ENCODE results near the gene KATNAL1. TPM values are rescaled to one million over a fixed set of nuclear protein-coding genes. Genes with fewer than 3 reads are reported as not detected.

The KATNAL1 gene
- total RNA-seq, 1 donor from 2014 or later = 42.0 TPM

- FAIRE-seq (no peak), DNase-seq (ENCODE audit: low read depth) (no peak)
- H3K4me2 ChIP-seq (ENCODE audit: low read length) = no peak overlapping the region
- H3K36me3 Mint-ChIP-seq (ENCODE audit: low read depth, unreplicated experiment) = no peaks in the 10 kb centered on the region
- peaks cover 3% of the 10 kb centered on the region for H3K27me3 Mint-ChIP-seq (ENCODE audit: low read depth, unreplicated experiment)
- H3K79me2 ChIP-seq (ENCODE audit: insufficient read depth, low read length) = no peaks in the 10 kb centered on the region
- H3K27ac Mint-ChIP-seq (ENCODE audit: unreplicated experiment) = no peak overlapping the region
- TF ChIP-seq CTCF (IDR thresholded peaks at IDR 0.05; ENCODE audit: insufficient read depth, low read depth, low read length) (no peak), EZH2 (IDR thresholded peaks at IDR 0.05; ENCODE audit: insufficient read depth, low read length) (no peak)
- H3K4me3 ChIP-seq (ENCODE audit: insufficient read depth, low read depth, low read length) = no peak overlapping the region
- peaks cover 12% of the 10 kb centered on the region for H3K4me1 ChIP-seq (ENCODE audit: insufficient read depth, low read length)
- peaks cover 2% of the 10 kb centered on the region for H3K9me3 Mint-ChIP-seq (ENCODE audit: unreplicated experiment)
- H3K9ac ChIP-seq (ENCODE audit: low read length) = no peak overlapping the region
- H3K4me1 Mint-ChIP-seq (ENCODE audit: low read depth, unreplicated experiment) = peaks cover 13% of the 10 kb centered on the region
- H3K27ac ChIP-seq (ENCODE audit: low read depth, low read length) = no peak overlapping the region
- H3K36me3 ChIP-seq (ENCODE audit: insufficient read depth, low read length) = no peaks in the 10 kb centered on the region
- H3K9me3 ChIP-seq (ENCODE audit: insufficient read depth, low read depth, low read length) = no peaks in the 10 kb centered on the region
- H2AFZ ChIP-seq (ENCODE audit: low read depth, low read length) = no peak overlapping the region
- H4K20me1 ChIP-seq (ENCODE audit: insufficient read depth, low read length) = no peaks in the 10 kb centered on the region
- H3K27me3 ChIP-seq (ENCODE audit: insufficient read depth, low read length) = no peaks in the 10 kb centered on the region
- H3K4me3 Mint-ChIP-seq (ENCODE audit: unreplicated experiment) = no peak overlapping the region
Measured at GRCh38 chr13:30346153-30346788, 38.9 kb upstream of the KATNAL1 start.

- H3K27ac Mint-ChIP-seq (ENCODE audit: unreplicated experiment) = no peak overlapping the region
- H4K20me1 ChIP-seq (ENCODE audit: insufficient read depth, low read length) = no peaks in the 10 kb centered on the region
- H3K4me3 Mint-ChIP-seq (ENCODE audit: unreplicated experiment) = no peak overlapping the region
- no peaks in the 10 kb centered on the region for H3K9me3 ChIP-seq (ENCODE audit: insufficient read depth, low read depth, low read length)
- peaks cover 20% of the 10 kb centered on the region for H3K4me1 Mint-ChIP-seq (ENCODE audit: low read depth, unreplicated experiment)
- H3K4me3 ChIP-seq (ENCODE audit: insufficient read depth, low read depth, low read length) = no peak overlapping the region
- TF ChIP-seq CTCF (IDR thresholded peaks at IDR 0.05; ENCODE audit: insufficient read depth, low read depth, low read length) (no peak), EZH2 (IDR thresholded peaks at IDR 0.05; ENCODE audit: insufficient read depth, low read length) (no peak)
- H3K27ac ChIP-seq (ENCODE audit: low read depth, low read length) = no peak overlapping the region
- no peaks in the 10 kb centered on the region for H3K27me3 ChIP-seq (ENCODE audit: insufficient read depth, low read length)
- no peaks in the 10 kb centered on the region for H3K36me3 Mint-ChIP-seq (ENCODE audit: low read depth, unreplicated experiment)
- peaks cover 2% of the 10 kb centered on the region for H3K9me3 Mint-ChIP-seq (ENCODE audit: unreplicated experiment)
- no peaks in the 10 kb centered on the region for H3K79me2 ChIP-seq (ENCODE audit: insufficient read depth, low read length)
- H3K27me3 Mint-ChIP-seq (ENCODE audit: low read depth, unreplicated experiment) = peaks cover 3% of the 10 kb centered on the region
- H3K36me3 ChIP-seq (ENCODE audit: insufficient read depth, low read length) = no peaks in the 10 kb centered on the region
- FAIRE-seq (no peak), DNase-seq (ENCODE audit: low read depth) (no peak)
- no peak overlapping the region for H2AFZ ChIP-seq (ENCODE audit: low read depth, low read length)
- no peak overlapping the region for H3K4me2 ChIP-seq (ENCODE audit: low read length)
- H3K9ac ChIP-seq (ENCODE audit: low read length) = no peak overlapping the region
- peaks cover 19% of the 10 kb centered on the region for H3K4me1 ChIP-seq (ENCODE audit: insufficient read depth, low read length)
Measured at GRCh38 chr13:30345426-30346100, 38.2 kb upstream of the KATNAL1 start.
